ENCODE results near the gene TRPC1.
"Not testable (repeated sequence)": the region's sequence is repeated elsewhere in the genome, so short reads cannot be mapped to it uniquely, and the experiment has no call there.

The TRPC1 gene

DNA sequence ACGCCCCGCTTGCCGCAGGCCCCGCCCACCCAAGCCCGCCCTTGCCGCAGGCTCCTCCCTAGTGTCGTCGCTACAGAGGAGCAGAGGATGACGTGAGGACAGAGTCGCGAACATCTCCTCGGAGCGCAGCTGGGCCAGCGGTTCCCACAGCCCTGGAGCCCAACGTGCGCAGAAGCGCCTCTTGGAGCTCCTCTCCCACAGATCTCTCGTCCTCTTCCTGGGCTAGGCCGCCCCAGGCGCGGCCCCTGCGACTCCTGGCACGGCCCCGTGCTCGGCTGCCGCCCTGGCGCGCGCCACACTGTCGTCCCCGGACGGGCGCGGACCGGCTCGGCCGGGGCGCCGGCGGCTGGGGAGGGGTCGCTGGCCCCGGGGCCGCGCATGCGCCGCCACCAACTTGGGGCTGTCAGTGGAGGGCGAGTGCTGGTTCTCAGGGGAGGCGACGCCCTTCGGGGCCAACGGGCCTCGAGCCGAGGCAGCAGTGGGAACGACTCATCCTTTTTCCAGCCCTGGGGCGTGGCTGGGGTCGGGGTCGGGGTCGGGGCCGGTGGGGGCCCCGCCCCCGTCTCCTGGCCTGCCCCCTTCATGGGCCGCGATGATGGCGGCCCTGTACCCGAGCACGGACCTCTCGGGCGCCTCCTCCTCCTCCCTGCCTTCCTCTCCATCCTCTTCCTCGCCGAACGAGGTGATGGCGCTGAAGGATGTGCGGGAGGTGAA, at the start of gene TRPC1:
TRPC1 (plus strand) TSS at position 67 of the 714 bp plus-strand sequence; CDS start at position 593, 526 bp downstream.
- peak; percentile 94 for TF ChIP-seq POLR2A (IDR thresholded peaks at IDR 0.05; ENCODE audit: low read depth, low read length)
- DNase-seq (ENCODE audit: insufficient read length, low spot score) (peak; percentile 88), FAIRE-seq (peak; percentile 88)

DNA sequence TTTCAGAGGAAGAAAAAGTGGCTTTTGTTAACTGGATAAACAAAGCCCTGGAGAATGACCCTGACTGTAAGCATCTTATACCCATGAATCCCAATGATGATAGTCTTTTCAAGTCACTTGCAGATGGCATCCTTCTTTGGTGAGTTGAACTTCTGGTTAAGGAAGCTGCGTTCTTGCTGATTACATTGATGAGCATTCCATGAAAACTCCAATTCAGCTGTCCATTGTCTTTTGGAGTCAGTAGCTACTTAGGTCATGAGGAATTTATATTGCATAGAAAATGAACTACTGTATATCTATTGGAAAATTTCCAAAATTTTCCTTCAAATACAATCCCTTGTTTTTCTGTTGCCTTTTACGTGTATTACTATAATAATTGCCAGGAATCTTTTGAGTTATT, 47.7 kb upstream of the TRPC1 start:
- no peak for TF ChIP-seq POLR2A (IDR thresholded peaks at IDR 0.05; ENCODE audit: low read depth, low read length)
- no peak for FAIRE-seq
- DNase-seq (ENCODE audit: insufficient read length, low spot score), result no peak

DNA sequence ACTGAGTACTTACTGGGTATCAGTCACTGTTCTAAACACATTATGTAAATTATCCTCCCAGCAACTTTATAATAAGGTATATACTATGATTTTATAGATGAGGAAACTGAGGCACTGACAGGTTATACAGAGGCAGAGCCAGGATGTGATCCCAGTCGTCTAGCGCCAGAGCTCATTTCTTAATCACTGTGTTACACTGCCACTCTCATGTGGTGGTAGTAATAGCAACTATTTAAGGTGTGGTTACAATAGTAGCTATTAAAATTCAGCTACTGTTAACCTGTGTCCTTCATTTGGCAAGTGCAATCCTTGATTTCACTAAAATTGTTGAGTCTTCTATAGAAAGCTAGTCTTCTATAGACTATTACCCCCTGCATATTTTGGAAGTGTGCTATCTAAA, 43.1 kb upstream of the TRPC1 start:
- no peak for TF ChIP-seq POLR2A (IDR thresholded peaks at IDR 0.05; ENCODE audit: low read depth, low read length)
- DNase-seq (ENCODE audit: insufficient read length, low spot score) (no peak), FAIRE-seq (peak; percentile 38)

DNA sequence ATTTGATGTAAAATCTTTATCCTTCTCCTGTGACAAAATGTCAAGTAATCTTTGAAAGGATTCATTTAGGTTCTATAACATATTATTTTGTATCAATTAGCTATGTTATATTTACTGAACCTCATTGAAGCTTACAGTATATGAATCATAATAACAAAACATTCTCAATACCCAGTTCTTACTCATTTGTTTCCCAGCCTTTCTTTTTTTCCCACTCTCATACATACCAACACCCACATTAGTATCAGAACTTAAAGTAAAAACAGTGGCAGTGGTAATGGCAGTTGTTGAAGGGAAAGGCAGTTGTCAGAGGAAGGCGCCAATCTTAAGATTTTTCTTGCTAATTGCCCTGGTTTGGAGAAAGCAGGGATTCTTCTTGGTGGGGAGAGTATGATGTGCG, 33.2 kb upstream of the TRPC1 start:
- FAIRE-seq (no peak), DNase-seq (ENCODE audit: insufficient read length, low spot score) (no peak)
- TF ChIP-seq POLR2A (IDR thresholded peaks at IDR 0.05; ENCODE audit: low read depth, low read length), result no peak

DNA sequence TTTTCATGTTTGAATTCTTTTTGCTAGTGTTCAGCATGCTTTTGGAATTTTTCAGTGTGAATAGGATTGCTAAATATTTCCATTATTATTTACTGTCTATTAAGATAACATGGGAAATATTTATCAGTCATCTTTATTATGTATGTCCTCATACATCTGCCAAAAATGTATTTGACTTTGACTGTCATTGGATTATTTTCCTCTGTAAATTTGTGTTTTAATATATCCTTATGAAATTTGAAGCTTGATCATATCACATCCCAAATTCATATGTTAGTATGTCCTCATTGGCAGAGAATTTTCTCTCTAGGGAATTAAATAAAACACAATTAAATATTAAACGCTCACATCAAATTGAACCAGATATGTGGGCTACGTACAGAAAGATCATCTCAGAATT, 32.3 kb upstream of the TRPC1 start:
- peak; percentile 45 for FAIRE-seq
- no peak for TF ChIP-seq POLR2A (IDR thresholded peaks at IDR 0.05; ENCODE audit: low read depth, low read length)
- no peak for DNase-seq (ENCODE audit: insufficient read length, low spot score)

DNA sequence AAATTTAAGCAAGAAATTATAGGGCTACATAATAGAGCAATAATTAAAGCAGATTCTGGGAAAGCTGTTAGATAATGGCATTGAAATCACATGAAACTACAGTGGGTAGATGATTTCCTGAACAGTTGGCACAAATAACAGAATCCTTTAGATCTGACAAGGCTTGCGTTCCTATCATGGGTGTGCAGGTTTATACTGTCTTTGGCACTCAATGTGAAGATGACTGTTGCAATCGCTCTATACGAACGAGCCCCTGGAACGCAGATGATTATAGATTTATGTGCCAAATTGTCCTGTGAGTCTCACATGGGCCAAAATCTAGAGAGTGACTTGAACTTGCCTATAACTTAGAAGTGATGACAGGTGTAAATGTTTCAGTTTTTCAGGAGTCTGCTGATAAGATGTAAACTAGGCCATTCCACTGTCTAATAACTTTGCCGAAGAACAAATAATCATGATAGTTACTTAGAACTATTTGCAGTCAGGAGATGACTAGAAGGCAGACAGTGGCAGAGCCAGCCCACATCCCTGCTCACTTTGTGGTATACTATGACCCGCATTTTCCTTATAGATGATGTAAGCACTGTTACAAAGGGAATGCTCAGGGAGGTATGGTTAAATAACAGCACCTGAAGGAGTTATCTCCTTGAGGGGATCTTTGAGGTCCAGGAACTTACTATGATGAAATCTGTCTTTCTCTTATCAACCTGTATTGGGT, 30.5 kb upstream of the TRPC1 start:
- no peak for FAIRE-seq
- no peak for TF ChIP-seq POLR2A (IDR thresholded peaks at IDR 0.05; ENCODE audit: low read depth, low read length)
- no peak for DNase-seq (ENCODE audit: insufficient read length, low spot score)

DNA sequence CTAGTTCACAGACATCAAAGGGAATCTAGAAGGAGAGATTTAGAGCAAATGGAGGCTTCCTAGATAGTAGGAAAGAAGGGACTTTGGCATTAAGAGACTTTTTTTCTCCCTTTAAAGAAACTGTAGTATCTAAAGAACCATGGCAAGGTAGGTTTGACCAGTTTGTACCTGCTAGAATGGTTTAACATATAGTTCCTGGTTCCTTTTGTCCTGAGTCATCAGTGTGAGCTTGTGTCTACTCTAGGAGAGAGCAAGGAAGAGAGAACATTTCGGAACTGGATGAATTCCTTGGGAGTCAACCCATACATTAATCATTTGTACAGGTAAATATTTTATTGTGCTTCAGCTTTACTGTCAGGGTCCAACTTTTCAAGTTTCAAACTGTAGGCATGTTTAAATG, 29.6 kb upstream of the TRPC1 start:
- TF ChIP-seq POLR2A (IDR thresholded peaks at IDR 0.05; ENCODE audit: low read depth, low read length), result no peak
- FAIRE-seq (no peak), DNase-seq (ENCODE audit: insufficient read length, low spot score) (no peak)

DNA sequence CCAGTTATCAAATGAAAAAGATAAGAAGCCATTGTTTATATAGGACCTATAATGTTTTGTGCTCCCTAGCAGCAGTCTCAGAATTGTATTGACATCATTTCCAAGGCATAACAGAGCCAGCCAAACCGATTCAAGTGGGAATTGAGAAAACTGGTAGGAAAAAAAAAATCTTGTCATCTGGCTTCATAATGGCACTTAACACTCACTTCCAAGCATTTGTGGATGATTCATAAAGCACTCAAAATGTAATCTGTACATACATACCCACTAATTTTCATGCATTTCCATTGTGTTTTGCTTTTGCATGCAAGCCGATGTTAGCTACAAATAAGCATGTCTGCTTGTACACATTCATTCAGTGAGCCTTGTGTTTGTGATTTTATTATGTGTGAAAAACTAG, 18.6 kb upstream of the TRPC1 start:
- no peak for TF ChIP-seq POLR2A (IDR thresholded peaks at IDR 0.05; ENCODE audit: low read depth, low read length)
- DNase-seq (ENCODE audit: insufficient read length, low spot score), result no peak
- no peak for FAIRE-seq

DNA sequence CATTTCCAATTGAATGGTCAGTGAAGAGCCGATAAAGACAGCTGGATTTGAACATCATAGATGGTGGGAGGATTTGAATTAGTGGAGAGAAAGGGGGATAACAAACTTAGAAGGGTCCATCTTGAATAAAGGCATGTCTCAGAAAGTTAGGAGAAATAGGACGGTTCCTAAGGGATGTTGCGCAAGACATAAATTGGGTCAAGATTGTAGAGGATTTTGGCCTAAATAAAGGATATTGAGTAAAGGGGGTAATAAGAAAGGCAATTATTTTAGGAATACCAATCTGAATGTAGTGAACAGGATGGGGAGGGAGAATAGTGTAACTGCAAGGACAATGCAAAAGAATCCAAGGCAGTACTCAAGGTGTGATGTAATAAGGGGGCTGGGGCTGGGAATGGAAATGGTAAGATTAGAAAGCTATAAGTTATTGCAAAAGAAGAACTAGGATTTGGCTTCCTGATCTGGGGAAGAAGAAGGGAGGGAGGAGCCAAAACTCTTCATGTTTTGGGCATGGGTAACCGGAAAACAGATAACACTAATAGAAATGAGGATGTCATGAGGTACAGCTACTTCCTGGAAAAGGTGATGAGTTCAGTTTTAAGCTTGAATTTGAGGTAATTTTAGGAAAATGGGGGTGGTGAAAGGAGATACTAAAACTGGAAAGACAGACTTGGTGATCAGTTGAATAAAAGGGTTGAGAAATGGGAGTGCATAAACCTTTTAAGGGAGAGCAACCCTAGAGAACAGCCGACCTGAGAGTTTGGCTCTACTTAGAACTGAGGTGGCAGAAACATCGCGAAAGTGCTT, 17.3 kb upstream of the TRPC1 start:
- FAIRE-seq (no peak), DNase-seq (ENCODE audit: insufficient read length, low spot score) (no peak)
- TF ChIP-seq POLR2A (IDR thresholded peaks at IDR 0.05; ENCODE audit: low read depth, low read length), result no peak

DNA sequence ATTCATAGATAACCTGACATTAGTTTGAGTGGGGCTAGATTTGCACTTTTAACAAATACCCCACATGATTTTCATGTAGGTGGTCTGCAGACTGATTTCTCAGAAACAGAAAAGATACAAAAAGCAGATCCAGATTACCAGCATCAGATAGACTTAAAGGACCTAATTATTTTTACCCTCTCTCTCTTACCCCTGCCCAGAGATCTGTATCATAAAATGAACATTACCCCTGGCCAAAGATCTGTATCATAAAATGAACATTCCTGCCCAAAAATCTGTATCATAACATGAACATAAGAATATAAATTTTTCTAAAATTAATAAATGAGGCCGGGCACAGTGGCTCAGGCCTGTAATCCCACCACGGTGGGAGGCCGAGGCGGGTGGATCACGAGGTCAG, 14.6 kb upstream of the TRPC1 start:
- FAIRE-seq (no peak), DNase-seq (ENCODE audit: insufficient read length, low spot score) (no peak)
- no peak for TF ChIP-seq POLR2A (IDR thresholded peaks at IDR 0.05; ENCODE audit: low read depth, low read length)

DNA sequence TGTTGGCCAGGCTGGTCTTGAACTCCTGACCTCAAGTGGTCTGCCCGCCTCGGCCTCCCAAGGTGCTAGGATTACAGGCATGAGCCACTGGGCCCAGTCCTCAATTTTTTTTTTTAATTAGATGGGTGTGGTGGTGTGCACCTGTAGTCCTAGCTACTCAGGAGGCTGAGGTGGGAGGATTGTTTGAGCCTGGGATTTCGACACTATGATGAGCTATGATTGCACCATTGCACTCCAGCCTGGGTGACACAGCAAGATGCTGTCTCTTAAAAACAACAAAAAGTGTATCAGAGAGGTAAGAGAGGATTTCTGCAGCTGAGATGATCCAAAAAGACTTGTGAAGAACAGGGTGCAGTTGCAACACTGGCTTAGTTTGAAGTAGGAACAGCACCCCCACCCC, 9.0 kb upstream of the TRPC1 start:
- not testable (repeated sequence) for FAIRE-seq; DNase-seq (ENCODE audit: insufficient read length, low spot score)

DNA sequence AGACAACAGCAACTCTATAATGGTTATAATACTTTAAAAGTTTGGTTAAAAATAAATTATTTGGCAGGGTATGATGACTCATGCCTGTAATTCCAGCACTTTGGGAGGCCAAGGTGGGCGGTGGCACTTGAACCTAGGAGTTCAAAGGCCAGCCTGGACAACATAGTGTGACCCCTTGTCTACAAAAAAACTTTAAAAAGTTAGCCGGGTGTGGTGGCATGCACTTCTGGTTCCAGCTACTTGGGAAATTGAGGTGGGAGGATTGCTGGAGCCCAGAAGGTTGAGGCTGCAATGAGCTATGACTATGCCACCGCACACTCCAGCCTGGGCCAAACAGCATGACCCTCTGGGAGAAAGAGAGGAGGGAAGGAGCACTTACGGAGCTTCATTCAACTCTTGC, 7.7 kb upstream of the TRPC1 start:
- DNase-seq (ENCODE audit: insufficient read length, low spot score) (no peak), FAIRE-seq (no peak)
- no peak for TF ChIP-seq POLR2A (IDR thresholded peaks at IDR 0.05; ENCODE audit: low read depth, low read length)

DNA sequence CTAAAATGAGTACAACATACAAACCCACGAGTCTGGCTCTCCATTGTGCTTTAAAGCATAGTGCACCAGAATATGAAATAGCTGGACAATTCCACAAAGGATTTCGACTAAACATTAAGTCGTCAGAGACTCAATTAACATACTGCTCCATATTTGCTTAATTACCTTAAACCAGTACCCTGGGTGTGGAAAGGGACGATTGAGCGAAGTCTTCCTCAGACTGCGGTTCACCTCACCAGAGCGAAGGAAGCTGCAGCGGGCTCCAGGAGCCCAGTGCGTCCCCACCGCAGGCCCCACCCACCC, 218 bp upstream of the TRPC1 start:
- FAIRE-seq (no peak), DNase-seq (ENCODE audit: insufficient read length, low spot score) (no peak)
- no peak for TF ChIP-seq POLR2A (IDR thresholded peaks at IDR 0.05; ENCODE audit: low read depth, low read length)

DNA sequence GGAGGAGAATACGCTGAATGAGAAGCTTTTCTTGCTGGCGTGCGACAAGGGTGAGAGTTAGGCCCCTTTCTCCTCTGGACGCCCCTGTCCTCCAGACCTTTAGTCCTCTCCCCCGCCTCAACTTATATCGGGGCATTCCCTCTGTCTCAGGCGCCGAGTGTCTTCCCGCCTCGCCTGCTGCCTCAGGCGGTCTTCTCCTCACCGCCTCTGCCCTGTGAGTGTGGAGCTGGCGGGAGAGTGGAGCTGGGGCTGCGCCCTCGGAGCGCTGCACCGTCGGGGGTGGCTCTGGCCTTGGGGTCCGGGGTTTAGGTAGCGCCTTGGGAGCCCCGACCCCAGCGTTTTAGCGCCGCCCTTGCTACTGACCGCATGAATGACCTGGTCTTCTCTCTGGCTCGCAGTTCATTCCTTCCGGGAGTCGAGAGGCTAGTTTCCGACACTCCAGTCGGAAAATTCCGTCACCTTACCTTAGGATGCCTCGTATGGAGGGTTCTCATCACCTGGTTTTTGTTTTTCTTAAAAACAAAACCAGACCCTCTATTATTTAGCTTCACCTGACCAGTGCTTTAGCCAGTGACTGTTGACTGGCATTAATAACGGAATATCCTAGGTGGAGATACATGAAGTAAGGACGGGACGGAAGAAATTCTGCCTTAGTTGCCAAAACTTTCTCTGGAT, 985 bp downstream of the TRPC1 start:
- FAIRE-seq (peak; percentile 86), DNase-seq (ENCODE audit: insufficient read length, low spot score) (peak; percentile 44)
- TF ChIP-seq POLR2A (IDR thresholded peaks at IDR 0.05; ENCODE audit: low read depth, low read length), result no peak; the same call in 1 of the 2 replicates

All from H54 (cell line).